GM18907 (cell line): ENCODE results near the gene VPS72.
"Not testable (repeated sequence)": the region's sequence is repeated elsewhere in the genome, so short reads cannot be mapped to it uniquely, and the experiment has no call there.

Experiments
- ATAC-seq: cut with Tn5 transposase; IDR thresholded peaks from one replicate; pipeline ENCODE4 v1.9.1; 2021; ENCODE audit warnings: mild to moderate bottlenecking, moderate library complexity; ENCODE audit not compliant: unreplicated experiment

Gene VPS72

GRCh38 chr1:151189637-151190445 is at the start of gene VPS72:
Gene VPS72, minus strand, starts transcription at chr1:151190197. Its CDS starts 76 bp downstream, at chr1:151190121.
- peak; percentile 86 for ATAC-seq

- ATAC-seq: no peak
These were observed 48.4 kb upstream of the VPS72 start for GRCh38 chr1:151238467-151238739.

- ATAC-seq: no peak
These were observed 47.9 kb upstream of the VPS72 start for GRCh38 chr1:151237678-151238466.

DNA sequence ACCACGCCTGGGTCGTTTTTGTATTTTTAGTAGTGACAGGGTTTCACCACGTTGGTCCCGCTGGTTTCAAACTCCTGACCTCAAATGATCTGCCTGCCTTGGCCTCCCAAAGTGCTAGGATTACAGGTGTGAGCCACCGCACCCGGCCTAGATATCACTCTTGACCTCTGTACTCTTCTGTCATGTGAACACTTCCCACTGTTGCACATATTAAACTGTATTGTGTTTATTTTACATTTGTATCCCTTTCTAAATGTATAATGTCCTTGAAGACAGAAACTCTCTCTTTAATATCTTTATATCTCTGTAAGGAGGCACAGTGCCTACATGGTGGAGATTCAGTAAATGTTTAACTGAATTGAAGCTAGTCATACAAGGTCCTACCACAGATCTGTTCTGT is 45.2 kb upstream of the VPS72 start:
- ATAC-seq: no peak

- ATAC-seq: no peak
These were observed 32.1 kb upstream of the VPS72 start for GRCh38 chr1:151222130-151222529.

DNA sequence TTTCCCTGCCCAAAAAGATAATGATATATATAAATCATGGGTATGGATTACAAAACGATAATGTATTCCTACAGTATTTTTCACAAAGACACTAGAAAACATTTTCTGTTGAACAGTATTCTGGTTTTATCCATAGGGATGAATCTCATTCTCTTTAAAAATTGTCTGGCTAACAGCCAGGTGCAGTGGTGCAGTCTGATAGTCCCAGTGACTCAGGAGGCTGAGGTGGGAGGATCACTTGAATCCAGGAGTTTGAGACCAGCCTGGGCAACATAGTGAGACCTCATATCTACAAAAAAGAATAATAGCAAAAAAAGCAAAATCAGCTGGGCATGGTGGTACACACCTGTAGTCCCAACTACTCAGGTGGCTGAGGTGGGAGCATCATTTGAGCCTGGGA is 31.6 kb upstream of the VPS72 start:
- ATAC-seq: no peak

- ATAC-seq: no peak
These were observed 23.6 kb upstream of the VPS72 start for GRCh38 chr1:151213560-151213959.

GRCh38 chr1:151211972-151212705 is 22.1 kb upstream of the VPS72 start:
- ATAC-seq: no peak

- ATAC-seq: no peak
These were observed 20.8 kb upstream of the VPS72 start for GRCh38 chr1:151210830-151211229.

DNA sequence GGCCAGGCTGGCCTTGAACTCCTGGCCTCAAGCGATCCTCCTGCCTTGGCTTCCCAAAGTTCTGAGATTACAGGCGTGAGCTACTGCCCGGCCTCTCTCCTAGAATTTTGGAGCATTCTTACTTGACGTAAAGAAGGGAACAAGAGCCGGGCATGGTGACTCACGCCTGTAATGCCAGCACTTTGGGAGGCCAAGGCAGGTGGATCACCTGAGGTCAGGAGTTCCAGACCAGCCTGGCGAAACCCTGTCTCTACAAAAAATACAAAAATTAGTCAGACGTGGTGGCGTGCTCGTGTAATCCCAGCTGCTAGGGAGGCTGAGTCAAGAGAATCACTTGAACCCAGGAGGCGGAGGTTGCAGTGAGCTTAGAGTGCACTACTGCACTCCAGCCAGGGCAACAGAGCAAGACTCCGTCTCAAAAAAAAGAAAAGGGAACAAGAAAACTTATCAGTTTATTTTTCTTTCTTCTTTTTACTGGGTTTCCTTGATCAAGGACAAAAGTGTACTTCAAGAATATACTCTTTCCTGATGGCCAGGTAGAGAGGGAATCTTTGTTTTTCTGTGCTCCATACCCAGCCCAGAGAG is 15.5 kb upstream of the VPS72 start:
- ATAC-seq: not testable (repeated sequence)

- ATAC-seq: no peak
These were observed 10.0 kb upstream of the VPS72 start for GRCh38 chr1:151199873-151200581.

DNA sequence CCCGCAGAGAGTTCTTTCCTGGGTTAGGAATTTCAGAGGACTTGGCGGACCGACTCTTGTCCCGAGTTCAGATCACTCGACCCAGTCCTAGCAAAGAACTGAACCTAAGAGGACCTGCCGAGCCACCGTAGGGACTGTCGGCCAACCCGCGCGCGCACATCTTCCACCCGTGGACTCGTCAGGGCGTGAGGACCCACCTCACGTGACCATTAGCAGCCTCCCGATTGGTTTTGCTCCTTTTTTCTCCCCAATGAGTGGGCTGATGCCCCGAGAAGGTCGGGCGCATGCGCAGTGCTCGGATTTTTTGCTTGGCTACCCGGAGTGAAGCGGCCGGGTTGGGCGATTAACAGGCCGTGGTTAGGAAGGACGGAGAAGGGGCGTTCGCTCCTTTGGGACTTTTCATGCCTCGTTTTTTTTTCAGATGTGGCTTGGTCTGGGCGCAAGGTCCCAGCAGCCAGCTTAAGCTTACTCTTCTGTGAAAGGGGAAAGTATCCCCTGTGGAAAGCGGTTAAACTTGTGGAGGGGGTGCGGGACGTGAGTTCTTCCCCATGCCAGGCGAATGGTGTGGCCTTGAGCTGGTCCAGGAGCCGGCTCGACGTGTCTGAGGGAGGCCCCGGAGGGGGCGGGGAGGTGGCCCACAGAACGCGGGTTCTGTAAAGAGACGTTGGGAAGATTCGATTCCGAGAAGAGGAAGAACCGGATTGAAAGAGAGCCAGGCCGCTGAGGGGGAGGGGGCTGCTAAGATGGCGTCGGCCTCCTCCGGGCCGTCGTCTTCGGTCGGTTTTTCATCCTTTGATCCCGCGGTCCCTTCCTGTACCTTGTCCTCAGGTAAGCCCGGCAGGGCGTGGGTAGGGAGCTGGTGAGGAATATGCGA is 8.5 kb upstream of the VPS72 start, which contains the start of gene PIP5K1A:
Gene PIP5K1A (plus strand): TSS at position 299 of the 874 bp plus-strand sequence. CDS start 445 bp downstream, at position 744.
- ATAC-seq: peak; percentile 83

GRCh38 chr1:151197863-151198253 is 7.9 kb upstream of the VPS72 start:
- no peak for ATAC-seq

DNA sequence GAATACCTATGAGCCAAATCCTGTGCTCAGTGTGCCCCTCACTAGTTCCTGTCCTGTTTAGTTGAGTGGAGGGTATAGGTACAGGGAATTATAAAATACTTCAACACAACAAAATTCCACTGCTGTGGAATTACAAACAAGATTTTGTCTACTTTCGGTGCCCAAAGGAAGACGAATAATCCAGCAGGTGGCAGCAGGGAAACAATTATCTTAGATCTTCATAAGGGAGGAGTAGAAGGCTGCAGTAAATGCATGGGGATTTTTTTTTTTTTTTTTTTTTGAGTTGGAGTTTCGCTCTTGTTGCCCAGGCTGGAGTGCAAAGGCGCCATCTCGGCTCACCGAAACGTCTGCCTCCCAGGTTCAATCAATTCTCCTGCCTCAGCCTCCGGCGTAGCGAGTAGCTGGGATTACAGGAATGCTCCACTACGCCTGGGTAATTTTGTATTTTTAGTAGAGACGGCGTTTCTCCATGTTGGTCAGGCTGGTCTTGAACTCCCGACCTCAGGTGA is 6.3 kb upstream of the VPS72 start:
- ATAC-seq: no peak

GRCh38 chr1:151194894-151195594 is 5.0 kb upstream of the VPS72 start:
- not testable (repeated sequence) for ATAC-seq

- ATAC-seq: no peak
These were observed 3.9 kb upstream of the VPS72 start for GRCh38 chr1:151193856-151194255.

- no peak for ATAC-seq
These were observed 3.3 kb upstream of the VPS72 start for GRCh38 chr1:151193304-151193703.

- no peak for ATAC-seq
These were observed 2.0 kb upstream of the VPS72 start for GRCh38 chr1:151192047-151192446.

GRCh38 chr1:151188667-151189066 is 1.3 kb downstream of the VPS72 start:
- ATAC-seq: not testable (repeated sequence)
